Endothelial cell of umbilical vein (primary cell): Measurements from ENCODE around the gene SIRT2. TPM values are rescaled to one million over a fixed set of nuclear protein-coding genes. Genes with fewer than 3 reads are reported as not detected.

Experiments
- BruUV-seq: library from RNA; stranded (reverse); fragments of 400-500 nt; replicated peaks from 2 replicates; lab custom pipeline; 2021; lab: Mats Ljungman, UMichigan
- CTCF ChIA-PET: fragments of 300-600, 350-600 bp; sonication (Branson Sonifier 250); formaldehyde crosslinking; loops from one replicate; lab custom pipeline; 2021; ENCODE audit warnings: antibody characterized with exemption, inconsistent platforms; lab: Charles Lee
- POLR2A ChIA-PET: fragments of 300-600, 350-600 bp; sonication (Branson Sonifier 250); formaldehyde crosslinking; loops from one replicate; lab custom pipeline; 2021; ENCODE audit warnings: antibody characterized with exemption, inconsistent platforms; lab: Charles Lee
- DNase-seq: peaks from one replicate; pipeline ENCODE4 v3.0.0-alpha.2; 2011; ENCODE audit warnings: low read depth, low spot score
- FAIRE-seq: peaks from 2 replicates; lab custom pipeline; 2011; peaks lifted over from hg19 to GRCh38; lab: Jason Lieb, UNC
- H2AFZ ChIP-seq: 2 replicates; pipeline ENCODE4 v1.6.0; 2012; ENCODE audit warnings: low read depth, low read length, control low read depth, inconsistent platforms
- H3K27ac ChIP-seq: 2 replicates; pipeline ENCODE4 v1.5.1; 2011; ENCODE audit warnings: low read depth, mild to moderate bottlenecking, control low read depth, low read length, moderate library complexity; ENCODE audit not compliant: insufficient read depth
- H3K27me3 ChIP-seq, 2 experiments: 2 replicates each; pipeline versions ENCODE4 v1.6.0 to v1.6.1; 2011; ENCODE audit warnings: low read length in 2 of 2, mixed read lengths in 1 of 2; ENCODE audit not compliant: control insufficient read depth in 2 of 2, insufficient read depth in 2 of 2
- H3K36me3 ChIP-seq, 2 experiments: 2 replicates in 1 of 2; 3 replicates in 1 of 2; pipeline ENCODE4 v1.5.1; 2011; ENCODE audit warnings: low read length in 2 of 2, mild to moderate bottlenecking in 1 of 2, moderate library complexity in 1 of 2; ENCODE audit not compliant: control insufficient read depth in 2 of 2, insufficient read depth in 2 of 2; ENCODE audit errors: extremely low read depth in 1 of 2
- H3K4me1 ChIP-seq: 3 replicates; pipeline ENCODE4 v1.5.1; 2011; ENCODE audit warnings: mild to moderate bottlenecking, low read length; ENCODE audit not compliant: control insufficient read depth, insufficient read depth; ENCODE audit errors: extremely low read depth
- H3K4me2 ChIP-seq: 2 replicates; pipeline ENCODE4 v1.6.1; 2011; ENCODE audit warnings: low read length, control low read depth, mixed read lengths; ENCODE audit not compliant: insufficient read depth
- H3K4me3 ChIP-seq, 3 experiments: fragments of 200-600 bp in 1 of 3; sonication (generic), shearing (Covaris generic) in 1 of 3; replicated peaks in 1 of 3; 2 replicates each; pipeline ENCODE4 v1.5.1; 2011 to 2016; ENCODE audit warnings: control low read depth in 3 of 3, low read length in 3 of 3, mild to moderate bottlenecking in 2 of 3, inconsistent platforms in 1 of 3, low read depth in 1 of 3, moderate library complexity in 1 of 3; ENCODE audit not compliant: insufficient read depth in 1 of 3
- H3K79me2 ChIP-seq: 2 replicates; pipeline ENCODE4 v1.6.0; 2012; ENCODE audit warnings: low read length, inconsistent platforms; ENCODE audit not compliant: control insufficient read depth, insufficient read depth
- H3K9ac ChIP-seq: replicated peaks from 2 replicates; pipeline ENCODE3; 2011; ENCODE audit warnings: low read length, control low read depth; ENCODE audit not compliant: insufficient read depth; ENCODE audit errors: extremely low read depth
- H3K9me1 ChIP-seq: replicated peaks from 3 replicates; pipeline ENCODE4 v1.6.0; 2011; ENCODE audit warnings: mild to moderate bottlenecking, low read length; ENCODE audit not compliant: control insufficient read depth, insufficient read depth; ENCODE audit errors: extremely low read depth
- H3K9me3 ChIP-seq: replicated peaks from 2 replicates; pipeline ENCODE4 v1.5.1; 2012; ENCODE audit warnings: low read length, inconsistent platforms; ENCODE audit not compliant: control insufficient read depth, insufficient read depth
- H4K20me1 ChIP-seq: replicated peaks from 2 replicates; pipeline ENCODE3; 2011; ENCODE audit warnings: mild to moderate bottlenecking, low read length; ENCODE audit not compliant: control insufficient read depth, insufficient read depth; ENCODE audit errors: extremely low read depth
- EZH2 ChIP-seq: IDR thresholded peaks from 2 replicates; pipeline ENCODE4 v1.6.1; 2012; ENCODE audit warnings: borderline replicate concordance, low read depth, mild to moderate bottlenecking, moderate library complexity, low read length, inconsistent platforms; ENCODE audit not compliant: severe bottlenecking
- FOS ChIP-seq: IDR thresholded peaks from 2 replicates; pipeline ENCODE4 v1.6.1; 2011; ENCODE audit warnings: mild to moderate bottlenecking, low read length, moderate library complexity, borderline replicate concordance; ENCODE audit not compliant: insufficient read depth
- GATA2 ChIP-seq: IDR thresholded peaks from 2 replicates; pipeline ENCODE4 v1.7.0; 2011; ENCODE audit warnings: low read depth, mild to moderate bottlenecking, moderate library complexity, mixed read lengths, low read length; ENCODE audit not compliant: insufficient read length, insufficient read depth
- JUN ChIP-seq: IDR thresholded peaks from 2 replicates; pipeline ENCODE4 v1.6.1; 2011; ENCODE audit warnings: borderline replicate concordance, low read depth; ENCODE audit not compliant: insufficient read length, insufficient read depth
- MYC ChIP-seq: IDR thresholded peaks from one replicate; pipeline ENCODE4 v1.6.1; 2011; ENCODE audit warnings: mild to moderate bottlenecking, low read depth, low read length
- POLR2A ChIP-seq: IDR thresholded peaks from 2 replicates; pipeline ENCODE4 v1.6.1; 2012; ENCODE audit warnings: low read depth, mild to moderate bottlenecking, control low read depth, low read length
- POLR2AphosphoS5 ChIP-seq: IDR thresholded peaks from 2 replicates; pipeline ENCODE4 v1.6.1; 2012; ENCODE audit warnings: low read depth, mild to moderate bottlenecking, control low read depth, low read length, moderate library complexity; ENCODE audit not compliant: insufficient read depth
- dilution Hi-C: fragments of 300-500 bp; cut with MboI; formaldehyde crosslinking; loops from one replicate; pipeline ENCODE4 v1.15.0; 2019; ENCODE audit warnings: low sequenced_read_pairs; ENCODE audit not compliant: extremely low pct_ligation_motif_present
- intact Hi-C: fragments of 100-400 bp; cut with micrococcal nuclease; formaldehyde crosslinking; loops from one replicate; pipeline ENCODE4 v1.10.0; 2022
- polyA plus RNA-seq, 4 experiments: library from polyadenylated mRNA; depleted of rRNA in 3 of 4; stranded (reverse) in 3 of 4; unstranded in 1 of 4; fragments of >200 nt; gene quantifications; 2 replicates each; pipeline versions ENCODE4 v1.2.1 to v1.2.3, GENCODE V29; 2011 to 2012; ENCODE audit warnings: missing spikeins in 1 of 4
- total RNA-seq: library from RNA; stranded (reverse); gene quantifications from 2 replicates; pipeline ENCODE4 v1.2.3, GENCODE V29; 2021
- TF ChIP-seq, protein P1 (sequence below): IDR thresholded peaks from 2 replicates; pipeline ENCODE4 v1.6.1; 2011; ENCODE audit not compliant: insufficient read depth, insufficient read length
- TF ChIP-seq, protein P2 (sequence below), 2 donors: IDR thresholded peaks; 1 replicate in 1 of 2; 2 replicates in 1 of 2; pipeline ENCODE4 v1.5.1; 2011; ENCODE audit warnings: low read length in 2 of 2, mild to moderate bottlenecking in 2 of 2, moderate library complexity in 2 of 2, control low read depth in 1 of 2, inconsistent platforms in 1 of 2, low read depth in 1 of 2; ENCODE audit not compliant: insufficient read depth in 1 of 2; ENCODE audit errors: extremely low read depth in 1 of 2

SIRT2 gene
- total and polyA plus RNA-seq, 2 donors (not counting 3 experiments of a cell fraction or from before 2014, with no cell fraction given): 47.6 to 72.5 TPM

DNA sequence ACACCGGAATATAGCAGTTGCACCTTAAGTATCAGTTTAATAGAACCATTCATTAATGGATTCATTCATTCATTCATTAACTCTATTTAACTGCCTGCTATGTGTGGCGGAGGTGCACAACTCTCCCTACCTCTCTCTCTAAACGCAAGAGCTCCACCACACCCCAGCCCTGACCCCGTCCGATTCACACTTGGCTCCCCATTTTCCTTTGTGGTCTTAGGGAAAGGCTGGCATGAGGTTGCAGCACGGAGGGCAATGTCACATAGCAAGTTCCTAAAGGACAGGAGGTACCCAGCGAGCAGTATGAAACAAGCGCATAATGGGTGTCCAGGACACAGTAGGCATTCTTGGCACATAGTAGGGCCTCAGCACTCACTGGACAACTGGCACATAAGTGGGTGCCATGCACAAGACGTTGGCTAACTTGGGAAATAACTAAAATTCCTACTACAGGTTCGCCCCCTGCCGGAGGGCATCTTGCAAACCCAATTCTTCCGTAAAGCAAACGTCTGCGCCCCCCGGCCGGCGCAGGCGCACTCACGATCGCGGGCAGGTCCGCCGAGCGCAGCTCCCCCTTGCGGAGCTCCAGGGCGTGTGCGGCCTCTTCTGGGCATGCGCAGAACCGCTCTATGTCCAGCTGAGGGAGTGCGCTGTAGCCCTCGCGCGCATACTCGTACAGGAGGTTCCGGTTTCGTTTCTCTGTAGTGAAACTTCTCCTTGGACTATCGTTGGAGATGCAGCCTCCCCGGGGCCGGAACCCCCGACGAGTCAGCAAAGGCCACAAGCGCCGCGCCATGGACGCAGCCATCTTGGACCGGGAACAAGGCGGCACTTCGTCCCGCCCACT is 30.7 kb upstream of the SIRT2 start, which contains the start of gene SARS2:
Gene SARS2, minus strand, starts transcription at position 835 of the 847 bp plus-strand sequence. Its CDS starts 27 bp downstream, at position 808.
- Histone ChIP-seq H3K4me2 (peak within 1 kb of the TSS; percentile 74), H3K9ac (peak within 1 kb of the TSS; percentile 86), H3K4me3 (peak within 1 kb of the TSS; percentile 50 to 78 (median 58)), H3K79me2 (peaks cover 22% of the 10 kb centered on the region), H3K36me3 (peaks cover 0 to 11% of the 10 kb centered on the region in 2 experiments), H3K4me1 (peaks cover 14% of the 10 kb centered on the region), H3K9me1 (no peaks in the 10 kb centered on the region), H3K27ac (peak within 1 kb of the TSS; percentile 69), H2AFZ (peak within 1 kb of the TSS; percentile 73), H4K20me1 (no peaks in the 10 kb centered on the region), H3K9me3 (no peaks in the 10 kb centered on the region), H3K27me3 (no peaks in the 10 kb centered on the region)
- intact Hi-C loops (loop anchor here (1.0 to 2.0 kb wide), 7 partner anchors 31 to 527 kb away; partner anchors contain the start of genes FAM98C, NFKBIB and SIRT2), dilution Hi-C loops (no loop called here)
- CTCF ChIA-PET: interaction anchor here (0.7 to 3.4 kb wide), 36 partner anchors 10 to 556 kb away, joined by 3 to 29 read pairs (median 4); partner anchors contain the start of genes ACTN4, ECH1, EIF3K and FAM98C
- no peak for FAIRE-seq
- POLR2A ChIA-PET: interaction anchor here (0.6 to 1.4 kb wide), 5 partner anchors 67 to 557 kb away, joined by 3 to 6 read pairs (median 3); partner anchors contain the start of genes FAM98C and ZFP36
- BruUV-seq: TSS peak; percentile 58
- peak; percentile 95 for DNase-seq
- no peak for TF ChIP-seq EZH2
- peak; percentile 85 for TF ChIP-seq POLR2A
- TF ChIP-seq POLR2AphosphoS5: peak; percentile 86
- no peak for TF ChIP-seq JUN
- TF ChIP-seq, protein P1, sequence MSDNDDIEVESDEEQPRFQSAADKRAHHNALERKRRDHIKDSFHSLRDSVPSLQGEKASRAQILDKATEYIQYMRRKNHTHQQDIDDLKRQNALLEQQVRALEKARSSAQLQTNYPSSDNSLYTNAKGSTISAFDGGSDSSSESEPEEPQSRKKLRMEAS: peak; percentile 36
- TF ChIP-seq, protein P2, sequence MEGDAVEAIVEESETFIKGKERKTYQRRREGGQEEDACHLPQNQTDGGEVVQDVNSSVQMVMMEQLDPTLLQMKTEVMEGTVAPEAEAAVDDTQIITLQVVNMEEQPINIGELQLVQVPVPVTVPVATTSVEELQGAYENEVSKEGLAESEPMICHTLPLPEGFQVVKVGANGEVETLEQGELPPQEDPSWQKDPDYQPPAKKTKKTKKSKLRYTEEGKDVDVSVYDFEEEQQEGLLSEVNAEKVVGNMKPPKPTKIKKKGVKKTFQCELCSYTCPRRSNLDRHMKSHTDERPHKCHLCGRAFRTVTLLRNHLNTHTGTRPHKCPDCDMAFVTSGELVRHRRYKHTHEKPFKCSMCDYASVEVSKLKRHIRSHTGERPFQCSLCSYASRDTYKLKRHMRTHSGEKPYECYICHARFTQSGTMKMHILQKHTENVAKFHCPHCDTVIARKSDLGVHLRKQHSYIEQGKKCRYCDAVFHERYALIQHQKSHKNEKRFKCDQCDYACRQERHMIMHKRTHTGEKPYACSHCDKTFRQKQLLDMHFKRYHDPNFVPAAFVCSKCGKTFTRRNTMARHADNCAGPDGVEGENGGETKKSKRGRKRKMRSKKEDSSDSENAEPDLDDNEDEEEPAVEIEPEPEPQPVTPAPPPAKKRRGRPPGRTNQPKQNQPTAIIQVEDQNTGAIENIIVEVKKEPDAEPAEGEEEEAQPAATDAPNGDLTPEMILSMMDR (IDR thresholded peaks at IDR 0.05; ENCODE audit: extremely low read depth in 1 of 2, insufficient read depth in 1 of 2, low read depth in 1 of 2, low read length in 2 of 2): peak; percentile 99 to 100
- TF ChIP-seq MYC: no peak
- TF ChIP-seq FOS: no peak
- TF ChIP-seq GATA2: no peak
